Liver (tissue), 9 donors: ENCODE data around the gene ZKSCAN8. TPM values are rescaled to one million over a fixed set of nuclear protein-coding genes. Genes with fewer than 3 reads are reported as not detected.

Experiments
- DNase-seq: peaks from one replicate; pipeline ENCODE4 v3.0.0-alpha.2; 2017; ENCODE audit warnings: low spot score
- H3K27ac ChIP-seq, 2 donors: one replicate each; pipeline ENCODE4 v1.7.0; 2013; ENCODE audit warnings: inconsistent platforms in 2 of 2, low read length in 2 of 2, control low read depth in 1 of 2, low read depth in 1 of 2, mild to moderate bottlenecking in 1 of 2
- H3K27me3 ChIP-seq, 4 donors: one replicate each; pipeline versions ENCODE4 v1.6.1 to v1.7.0; 2013; ENCODE audit warnings: low read length in 3 of 4, inconsistent platforms in 1 of 4, mild to moderate bottlenecking in 1 of 4, moderate library complexity in 1 of 4; ENCODE audit not compliant: control insufficient read depth in 4 of 4, insufficient read depth in 4 of 4
- H3K36me3 ChIP-seq, 4 donors: one replicate each; pipeline versions ENCODE4 v1.6.1 to v1.7.0; 2013; ENCODE audit warnings: low read length in 3 of 4, mild to moderate bottlenecking in 3 of 4, low read depth in 1 of 4, moderate library complexity in 1 of 4; ENCODE audit not compliant: control insufficient read depth in 4 of 4, insufficient read depth in 3 of 4
- H3K4me1 ChIP-seq, 4 donors: one replicate each; pipeline versions ENCODE4 v1.6.1 to v1.7.0; 2013; ENCODE audit warnings: low read length in 3 of 4, mild to moderate bottlenecking in 3 of 4, moderate library complexity in 1 of 4; ENCODE audit not compliant: control insufficient read depth in 4 of 4, insufficient read depth in 4 of 4
- H3K4me3 ChIP-seq, 3 donors: one replicate each; pipeline versions ENCODE4 v1.6.1 to v1.7.0; 2013; ENCODE audit warnings: low read length in 3 of 3, control low read depth in 1 of 3, low read depth in 1 of 3, mild to moderate bottlenecking in 1 of 3
- H3K9ac ChIP-seq, 2 donors: one replicate each; pipeline ENCODE4 v1.7.0; 2013; ENCODE audit warnings: low read length in 2 of 2, mild to moderate bottlenecking in 2 of 2, moderate library complexity in 2 of 2, control low read depth in 1 of 2, low read depth in 1 of 2
- H3K9me3 ChIP-seq, 4 donors: one replicate each; pipeline versions ENCODE4 v1.6.1 to v1.7.0; 2013; ENCODE audit warnings: low read length in 3 of 4; ENCODE audit not compliant: control insufficient read depth in 4 of 4
- EGR1 ChIP-seq, 2 donors: IDR thresholded peaks; 2 replicates each; pipeline ENCODE4 v1.6.1; 2016 to 2018; ENCODE audit warnings: antibody characterized with exemption in 2 of 2, low read depth in 2 of 2
- FOXA1 ChIP-seq: IDR thresholded peaks from 2 replicates; pipeline ENCODE4 v1.6.1; 2016; ENCODE audit warnings: antibody characterized with exemption
- FOXA2 ChIP-seq: IDR thresholded peaks from 2 replicates; pipeline ENCODE4 v1.6.1; 2016; ENCODE audit warnings: antibody characterized with exemption
- GABPA ChIP-seq, 2 donors: IDR thresholded peaks in 1 of 2; conservative IDR thresholded peaks in 1 of 2; 2 replicates each; pipeline ENCODE4 v1.6.1; 2016; ENCODE audit warnings: antibody characterized with exemption in 2 of 2, mild to moderate bottlenecking in 1 of 2, moderate library complexity in 1 of 2
- HNF4A ChIP-seq, 2 donors: conservative IDR thresholded peaks; 2 replicates each; pipeline ENCODE4 v1.6.1; 2016; ENCODE audit warnings: antibody characterized with exemption in 2 of 2, mild to moderate bottlenecking in 2 of 2
- HNF4G ChIP-seq: IDR thresholded peaks from 2 replicates; pipeline ENCODE4 v1.6.1; 2016; ENCODE audit warnings: antibody characterized with exemption
- JUND ChIP-seq, 2 donors: IDR thresholded peaks; 2 replicates each; pipeline ENCODE4 v1.6.1; 2016; ENCODE audit warnings: antibody characterized with exemption in 2 of 2
- NR2F2 ChIP-seq: IDR thresholded peaks from 2 replicates; pipeline ENCODE4 v1.6.1; 2016; ENCODE audit warnings: antibody characterized with exemption
- RAD21 ChIP-seq, 2 donors: IDR thresholded peaks; 2 replicates each; pipeline ENCODE4 v1.6.1; 2016; ENCODE audit warnings: antibody characterized with exemption in 2 of 2, mild to moderate bottlenecking in 2 of 2
- RXRA ChIP-seq, 2 donors: IDR thresholded peaks; 2 replicates each; pipeline ENCODE4 v1.6.1; 2017 to 2018; ENCODE audit warnings: antibody characterized with exemption in 2 of 2, mild to moderate bottlenecking in 1 of 2
- SP1 ChIP-seq: IDR thresholded peaks from 2 replicates; pipeline ENCODE4 v1.6.1; 2018; ENCODE audit warnings: antibody characterized with exemption, mild to moderate bottlenecking
- TAF1 ChIP-seq: conservative IDR thresholded peaks from 2 replicates; pipeline ENCODE4 v1.6.1; 2016; ENCODE audit warnings: antibody characterized with exemption, mild to moderate bottlenecking
- YY1 ChIP-seq: IDR thresholded peaks from 2 replicates; pipeline ENCODE4 v1.6.1; 2016; ENCODE audit warnings: antibody characterized with exemption, mild to moderate bottlenecking
- WGBS: extraction: QIAGEN DNeasy Blood & Tissue Kit; methylation state at CpG from one replicate; pipeline ENCODE4 v1.1.7; 2013; 5-methylcytosine and 5-hydroxymethylcytosine counted together
- polyA plus RNA-seq, 2 donors: library from polyadenylated mRNA; stranded (reverse) in 1 of 2; unstranded in 1 of 2; fragments of 200-250 nt in 1 of 2; fragments of >200 nt in 1 of 2; fragmentation: Nextera tagmentation in 1 of 2; extraction: Ambion mirVana in 1 of 2; gene quantifications; one replicate each; pipeline versions ENCODE4 v1.2.1 to v1.2.3, GENCODE V29; 2013 to 2015
- total RNA-seq, 2 donors: library from RNA; depleted of rRNA; stranded (reverse); fragments of >200 nt; gene quantifications; one replicate each; pipeline ENCODE4 v1.2.3, GENCODE V29; 2014
- TF ChIP-seq, protein P1 (sequence below): fragments of 150-350 bp; IDR thresholded peaks from 2 replicates; pipeline ENCODE4 v1.5.1; 2017; ENCODE audit warnings: improper control_type of control experiment, low read depth, low read length; ENCODE audit not compliant: missing input control
- TF ChIP-seq, protein P2 (sequence below): IDR thresholded peaks from 2 replicates; pipeline ENCODE4 v1.6.1; 2016; ENCODE audit warnings: antibody characterized with exemption
- TF ChIP-seq, protein P3 (sequence below): IDR thresholded peaks from 2 replicates; pipeline ENCODE4 v1.6.1; 2016; ENCODE audit warnings: antibody characterized with exemption, mild to moderate bottlenecking
- TF ChIP-seq, protein P4 (sequence below): IDR thresholded peaks from 2 replicates; pipeline ENCODE4 v1.6.1; 2016; ENCODE audit warnings: antibody characterized with exemption
- TF ChIP-seq, protein P5 (sequence below): IDR thresholded peaks from 2 replicates; pipeline ENCODE4 v1.6.1; 2016; ENCODE audit warnings: antibody characterized with exemption
- donor health status: healthy.
- donor health status: healthy.
- donor health status: healthy.
- donor health status: healthy.
- donor health status: healthy.

ZKSCAN8 gene
- total and polyA plus RNA-seq, 4 donors = 2.4 to 13.4 (median 6.8) TPM

DNA sequence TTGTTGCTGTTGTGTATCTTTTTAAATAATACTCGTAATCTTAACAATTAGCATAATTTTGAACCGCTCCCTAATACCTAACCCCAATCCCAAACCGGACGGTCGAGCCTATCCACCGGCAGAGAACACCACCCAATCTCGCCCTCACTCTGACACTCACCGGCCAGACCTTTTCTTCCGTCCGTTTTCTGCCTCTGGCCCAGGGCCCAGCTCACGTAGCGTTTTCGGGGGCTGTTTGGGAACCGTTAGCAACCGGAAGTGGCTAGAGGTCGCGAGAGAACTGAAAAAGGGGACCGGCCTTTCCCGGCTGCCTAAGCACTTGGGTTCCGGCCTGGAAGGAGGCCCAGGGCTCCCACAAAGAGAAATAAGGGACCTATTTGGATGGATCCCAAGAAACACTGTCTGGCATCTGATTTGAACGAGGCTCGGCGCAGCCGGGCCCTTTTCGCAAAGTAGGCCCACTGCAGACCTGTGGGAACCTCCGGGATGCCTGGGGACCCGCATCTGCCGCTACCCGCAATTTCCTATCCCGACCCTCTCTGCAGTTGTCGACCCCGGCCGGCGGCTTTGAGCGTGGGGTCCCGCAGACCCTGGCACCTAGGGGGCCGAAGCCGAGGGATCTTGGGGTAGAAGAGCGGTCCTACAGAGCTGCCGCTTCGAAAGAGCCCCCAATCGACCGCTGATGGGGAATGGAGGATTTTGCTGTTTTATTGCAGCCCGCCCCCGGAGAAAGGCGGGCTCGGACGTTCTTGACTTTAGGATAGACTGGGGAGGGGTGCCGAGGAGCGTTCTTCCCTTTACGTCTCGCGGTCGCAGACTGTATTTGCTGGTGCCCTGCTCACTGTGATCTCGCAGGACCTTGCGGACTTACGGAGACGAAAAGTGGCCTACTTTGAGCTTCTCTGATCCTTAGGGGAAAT is 4.8 kb upstream of the ZKSCAN8 start:
- H3K27me3 ChIP-seq = no peaks in the 10 kb centered on the region
- H3K36me3 ChIP-seq = no peaks in the 10 kb centered on the region
- peak overlapping the region; percentile 96 for H3K9ac ChIP-seq
- under 1% methylated on average over 58 of the region's 58 CpGs for WGBS
- DNase-seq = peak; percentile 87
- H3K27ac ChIP-seq = peak overlapping the region; percentile 88 to 91
- H3K4me1 ChIP-seq = peaks cover 2 to 30% (median 19%) of the 10 kb centered on the region in 4 donors
- H3K9me3 ChIP-seq = no peaks in the 10 kb centered on the region
- H3K4me3 ChIP-seq = peak overlapping the region; percentile 64 to 86 (median 85)
- TF ChIP-seq, protein P1, sequence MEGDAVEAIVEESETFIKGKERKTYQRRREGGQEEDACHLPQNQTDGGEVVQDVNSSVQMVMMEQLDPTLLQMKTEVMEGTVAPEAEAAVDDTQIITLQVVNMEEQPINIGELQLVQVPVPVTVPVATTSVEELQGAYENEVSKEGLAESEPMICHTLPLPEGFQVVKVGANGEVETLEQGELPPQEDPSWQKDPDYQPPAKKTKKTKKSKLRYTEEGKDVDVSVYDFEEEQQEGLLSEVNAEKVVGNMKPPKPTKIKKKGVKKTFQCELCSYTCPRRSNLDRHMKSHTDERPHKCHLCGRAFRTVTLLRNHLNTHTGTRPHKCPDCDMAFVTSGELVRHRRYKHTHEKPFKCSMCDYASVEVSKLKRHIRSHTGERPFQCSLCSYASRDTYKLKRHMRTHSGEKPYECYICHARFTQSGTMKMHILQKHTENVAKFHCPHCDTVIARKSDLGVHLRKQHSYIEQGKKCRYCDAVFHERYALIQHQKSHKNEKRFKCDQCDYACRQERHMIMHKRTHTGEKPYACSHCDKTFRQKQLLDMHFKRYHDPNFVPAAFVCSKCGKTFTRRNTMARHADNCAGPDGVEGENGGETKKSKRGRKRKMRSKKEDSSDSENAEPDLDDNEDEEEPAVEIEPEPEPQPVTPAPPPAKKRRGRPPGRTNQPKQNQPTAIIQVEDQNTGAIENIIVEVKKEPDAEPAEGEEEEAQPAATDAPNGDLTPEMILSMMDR = no peak
- peak; percentile 35 to 70 for TF ChIP-seq EGR1 (IDR thresholded peaks at IDR 0.05; ENCODE audit: low read depth in 2 of 2)
- no peak for TF ChIP-seq FOXA1
- no peak for TF ChIP-seq JUND (IDR thresholded peaks at IDR 0.05)
- TF ChIP-seq, protein P2, sequence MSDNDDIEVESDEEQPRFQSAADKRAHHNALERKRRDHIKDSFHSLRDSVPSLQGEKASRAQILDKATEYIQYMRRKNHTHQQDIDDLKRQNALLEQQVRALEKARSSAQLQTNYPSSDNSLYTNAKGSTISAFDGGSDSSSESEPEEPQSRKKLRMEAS = peak; percentile 54
- peak; percentile 52 for TF ChIP-seq SP1
- TF ChIP-seq HNF4G = no peak
- TF ChIP-seq, protein P3, sequence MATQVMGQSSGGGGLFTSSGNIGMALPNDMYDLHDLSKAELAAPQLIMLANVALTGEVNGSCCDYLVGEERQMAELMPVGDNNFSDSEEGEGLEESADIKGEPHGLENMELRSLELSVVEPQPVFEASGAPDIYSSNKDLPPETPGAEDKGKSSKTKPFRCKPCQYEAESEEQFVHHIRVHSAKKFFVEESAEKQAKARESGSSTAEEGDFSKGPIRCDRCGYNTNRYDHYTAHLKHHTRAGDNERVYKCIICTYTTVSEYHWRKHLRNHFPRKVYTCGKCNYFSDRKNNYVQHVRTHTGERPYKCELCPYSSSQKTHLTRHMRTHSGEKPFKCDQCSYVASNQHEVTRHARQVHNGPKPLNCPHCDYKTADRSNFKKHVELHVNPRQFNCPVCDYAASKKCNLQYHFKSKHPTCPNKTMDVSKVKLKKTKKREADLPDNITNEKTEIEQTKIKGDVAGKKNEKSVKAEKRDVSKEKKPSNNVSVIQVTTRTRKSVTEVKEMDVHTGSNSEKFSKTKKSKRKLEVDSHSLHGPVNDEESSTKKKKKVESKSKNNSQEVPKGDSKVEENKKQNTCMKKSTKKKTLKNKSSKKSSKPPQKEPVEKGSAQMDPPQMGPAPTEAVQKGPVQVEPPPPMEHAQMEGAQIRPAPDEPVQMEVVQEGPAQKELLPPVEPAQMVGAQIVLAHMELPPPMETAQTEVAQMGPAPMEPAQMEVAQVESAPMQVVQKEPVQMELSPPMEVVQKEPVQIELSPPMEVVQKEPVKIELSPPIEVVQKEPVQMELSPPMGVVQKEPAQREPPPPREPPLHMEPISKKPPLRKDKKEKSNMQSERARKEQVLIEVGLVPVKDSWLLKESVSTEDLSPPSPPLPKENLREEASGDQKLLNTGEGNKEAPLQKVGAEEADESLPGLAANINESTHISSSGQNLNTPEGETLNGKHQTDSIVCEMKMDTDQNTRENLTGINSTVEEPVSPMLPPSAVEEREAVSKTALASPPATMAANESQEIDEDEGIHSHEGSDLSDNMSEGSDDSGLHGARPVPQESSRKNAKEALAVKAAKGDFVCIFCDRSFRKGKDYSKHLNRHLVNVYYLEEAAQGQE = peak; percentile 66
- peak; percentile 27 to 42 for TF ChIP-seq HNF4A (conservative IDR thresholded peaks at IDR 0.05)
- TF ChIP-seq, protein P4, sequence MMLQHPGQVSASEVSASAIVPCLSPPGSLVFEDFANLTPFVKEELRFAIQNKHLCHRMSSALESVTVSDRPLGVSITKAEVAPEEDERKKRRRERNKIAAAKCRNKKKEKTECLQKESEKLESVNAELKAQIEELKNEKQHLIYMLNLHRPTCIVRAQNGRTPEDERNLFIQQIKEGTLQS = peak; percentile 45
- peak; percentile 70 for TF ChIP-seq NR2F2
- TF ChIP-seq RXRA (IDR thresholded peaks at IDR 0.05) = peak; percentile 44 to 56
- peak; percentile 88 for TF ChIP-seq YY1
- TF ChIP-seq, protein P5, sequence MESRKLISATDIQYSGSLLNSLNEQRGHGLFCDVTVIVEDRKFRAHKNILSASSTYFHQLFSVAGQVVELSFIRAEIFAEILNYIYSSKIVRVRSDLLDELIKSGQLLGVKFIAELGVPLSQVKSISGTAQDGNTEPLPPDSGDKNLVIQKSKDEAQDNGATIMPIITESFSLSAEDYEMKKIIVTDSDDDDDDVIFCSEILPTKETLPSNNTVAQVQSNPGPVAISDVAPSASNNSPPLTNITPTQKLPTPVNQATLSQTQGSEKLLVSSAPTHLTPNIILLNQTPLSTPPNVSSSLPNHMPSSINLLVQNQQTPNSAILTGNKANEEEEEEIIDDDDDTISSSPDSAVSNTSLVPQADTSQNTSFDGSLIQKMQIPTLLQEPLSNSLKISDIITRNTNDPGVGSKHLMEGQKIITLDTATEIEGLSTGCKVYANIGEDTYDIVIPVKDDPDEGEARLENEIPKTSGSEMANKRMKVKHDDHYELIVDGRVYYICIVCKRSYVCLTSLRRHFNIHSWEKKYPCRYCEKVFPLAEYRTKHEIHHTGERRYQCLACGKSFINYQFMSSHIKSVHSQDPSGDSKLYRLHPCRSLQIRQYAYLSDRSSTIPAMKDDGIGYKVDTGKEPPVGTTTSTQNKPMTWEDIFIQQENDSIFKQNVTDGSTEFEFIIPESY = peak; percentile 98
- no peak for TF ChIP-seq FOXA2
- peak; percentile 93 to 97 for TF ChIP-seq GABPA (IDR thresholded peaks at IDR 0.05 in 1 of 2, conservative IDR thresholded peaks at IDR 0.05 in 1 of 2)
- TF ChIP-seq TAF1 = peak; percentile 67
- TF ChIP-seq RAD21 (IDR thresholded peaks at IDR 0.05) = peak; percentile 51 to 57
